NOMO-1 treated with DMSO at 0.1 percent for 48 hours (cell line): ENCODE measurements around the gene ZNF226.
"Not testable (repeated sequence)": the region's sequence is repeated elsewhere in the genome, so short reads cannot be mapped to it uniquely, and the experiment has no call there.

Source experiments
- DNase-seq: peaks from one replicate; lab custom pipeline; 2025; ENCODE audit not compliant: unreplicated experiment; lab: John Stamatoyannopoulos, UW

ZNF226 gene

DNA sequence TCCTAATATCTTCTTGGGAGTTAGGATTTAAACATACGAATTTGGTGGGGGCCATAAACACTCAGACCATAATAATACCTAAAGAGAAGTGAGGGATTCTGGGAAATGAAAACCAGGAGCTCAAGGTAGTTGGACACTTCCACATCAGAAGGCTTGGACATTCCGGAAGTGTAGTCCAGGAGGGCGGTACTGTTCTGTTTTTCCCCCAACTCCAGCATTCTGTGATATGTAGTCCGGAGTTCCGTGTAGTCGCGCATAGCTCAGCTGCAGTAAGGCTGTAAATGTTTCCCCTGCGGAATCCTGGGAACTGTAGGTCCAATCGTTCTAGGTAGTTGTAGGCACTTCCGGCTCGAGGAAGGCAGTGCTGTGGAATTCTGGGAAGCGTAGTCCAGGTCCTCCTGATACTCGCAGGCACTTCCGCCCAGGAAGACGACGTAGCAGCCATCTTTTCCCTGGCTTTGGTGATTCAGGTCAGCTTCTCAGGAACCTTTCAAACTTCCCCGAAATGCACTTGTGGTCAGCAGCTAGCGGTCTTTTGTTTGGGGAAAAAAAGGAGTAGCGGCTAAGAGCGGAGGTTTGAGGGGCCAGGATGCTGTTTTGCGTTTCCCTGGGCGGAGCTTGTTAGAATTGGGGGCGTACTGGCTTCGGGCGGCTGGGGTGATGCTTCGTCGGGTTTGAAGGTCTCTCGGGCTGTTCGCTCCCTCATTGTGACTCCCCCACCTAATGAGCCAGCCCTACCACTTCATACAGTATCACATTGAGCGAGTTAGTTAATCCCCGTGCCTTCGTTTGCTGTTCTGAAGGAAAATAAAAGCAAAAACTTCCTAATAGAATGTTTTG is at the start of gene ZNF226:
TSS of gene ZNF226 (plus strand) at position 428 of the 840 bp plus-strand sequence. CDS start 4,981 bp downstream, outside the sequence.
- DNase-seq = peak; percentile 97

DNA sequence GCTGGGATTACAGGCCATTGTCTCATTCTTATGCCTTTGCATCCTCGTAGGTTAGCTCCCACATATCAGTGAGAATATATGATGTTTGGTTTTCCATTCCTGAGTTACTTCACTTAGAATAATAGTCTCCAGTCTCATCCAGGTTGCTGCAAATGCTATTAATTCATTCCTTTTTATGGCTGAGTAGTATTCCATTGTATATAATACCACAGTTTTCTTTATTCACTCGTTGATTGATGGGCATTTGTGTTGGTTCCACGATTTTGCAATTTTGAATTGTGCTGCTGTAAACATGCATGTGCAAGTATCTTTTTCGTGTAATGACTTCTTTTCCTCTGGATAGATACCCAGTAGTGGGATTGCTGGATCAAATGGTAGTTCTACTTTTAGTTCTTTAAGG is 43.7 kb upstream of the ZNF226 start:
- not testable (repeated sequence) for DNase-seq

DNA sequence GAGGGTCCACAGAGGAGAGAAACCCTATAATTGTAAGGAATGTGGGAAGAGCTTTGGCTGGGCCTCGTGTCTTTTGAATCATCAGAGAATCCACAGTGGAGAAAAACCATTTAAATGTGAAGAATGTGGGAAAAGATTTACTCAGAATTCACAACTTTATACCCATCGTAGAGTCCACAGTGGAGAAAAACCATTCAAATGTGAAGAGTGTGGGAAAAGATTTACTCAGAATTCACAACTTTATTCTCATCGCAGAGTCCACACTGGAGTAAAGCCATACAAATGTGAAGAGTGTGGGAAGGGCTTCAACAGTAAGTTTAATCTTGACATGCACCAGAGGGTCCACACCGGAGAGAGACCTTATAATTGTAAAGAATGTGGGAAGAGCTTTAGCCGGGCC is 32.9 kb upstream of the ZNF226 start:
- no peak for DNase-seq

DNA sequence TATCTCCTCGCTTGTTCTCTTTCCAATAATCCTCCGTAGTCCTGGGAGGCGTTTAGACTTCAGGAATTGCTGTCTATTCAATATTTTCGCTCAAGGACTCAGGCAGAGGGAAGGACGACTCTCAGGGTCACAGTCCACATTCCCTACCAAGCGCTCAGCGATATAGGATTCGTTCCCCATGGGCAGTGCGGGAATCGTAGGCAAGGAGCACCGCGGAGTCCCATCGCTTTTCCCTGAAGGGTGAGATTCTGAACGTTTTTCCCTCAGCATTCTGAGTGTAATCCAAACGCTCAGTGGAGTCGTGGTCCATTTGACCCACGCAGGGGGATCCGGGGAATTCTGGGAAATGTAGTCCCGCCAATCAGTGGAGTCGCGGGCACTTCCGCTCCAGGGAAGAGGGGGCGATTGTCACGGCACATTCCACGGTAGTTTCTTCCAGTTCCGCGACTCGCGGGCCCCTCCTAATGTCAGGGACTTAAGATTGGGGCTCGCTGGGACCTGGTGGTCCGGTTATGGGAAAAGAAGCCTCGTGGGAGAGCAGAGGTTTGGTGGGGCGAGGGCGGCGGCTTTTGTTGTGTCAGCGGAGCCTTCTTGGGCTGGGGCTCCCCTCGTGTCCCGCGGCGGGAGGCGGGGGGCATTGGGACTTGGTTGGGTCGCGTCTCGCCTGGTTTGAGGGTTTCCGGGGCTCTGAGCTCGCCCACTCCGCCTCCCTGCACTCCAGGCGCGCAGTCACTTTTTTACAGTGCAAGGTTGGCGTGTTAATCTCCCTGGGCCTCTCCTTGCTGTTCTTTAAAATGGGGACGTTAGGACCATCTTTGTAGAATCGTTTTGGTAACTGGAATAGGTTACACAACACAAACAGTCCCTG is 23.5 kb upstream of the ZNF226 start, which contains the start of gene ZNF234:
TSS of gene ZNF234 (plus strand) at position 364 of the 868 bp plus-strand sequence. CDS start 3,079 bp downstream, outside the sequence.
- DNase-seq = peak; percentile 45

DNA sequence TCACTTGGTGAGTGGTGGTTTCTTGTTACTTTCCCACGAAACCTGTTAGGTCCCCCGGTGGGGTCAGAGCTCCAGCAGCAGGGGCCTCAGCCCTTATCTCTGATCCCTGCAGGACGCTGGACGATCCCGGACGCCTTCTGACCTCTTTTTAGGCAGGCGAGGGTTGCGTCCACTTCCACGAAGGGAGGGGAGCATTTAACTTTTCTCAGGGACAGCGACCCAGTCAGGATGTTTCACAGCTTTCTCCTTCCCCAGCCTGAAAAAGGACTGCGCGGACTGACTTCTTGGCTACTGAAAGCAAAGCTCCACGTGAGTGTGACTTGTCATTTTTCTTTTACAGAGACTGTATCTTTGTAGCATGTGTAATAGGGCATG is 22.9 kb upstream of the ZNF226 start:
- no peak for DNase-seq

DNA sequence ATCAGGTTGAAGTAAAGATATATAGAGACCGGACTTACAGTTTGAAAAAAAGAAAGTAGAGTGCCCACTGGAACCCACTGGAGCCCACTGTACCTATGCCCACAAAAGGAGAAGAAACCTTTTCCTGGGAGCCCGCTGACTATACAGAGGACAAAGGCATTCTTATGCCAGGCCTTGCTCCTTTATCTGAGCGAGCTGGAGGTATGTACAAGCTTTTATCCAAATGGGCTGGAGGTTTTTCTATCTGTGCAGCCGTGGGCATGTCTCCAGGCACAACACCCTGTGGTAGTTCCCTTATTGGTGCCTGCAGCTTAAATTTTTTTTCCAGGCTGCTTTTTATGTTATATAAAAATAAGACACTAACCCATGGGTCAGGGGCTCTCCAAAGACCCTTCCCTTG is 15.1 kb upstream of the ZNF226 start:
- DNase-seq = no peak

DNA sequence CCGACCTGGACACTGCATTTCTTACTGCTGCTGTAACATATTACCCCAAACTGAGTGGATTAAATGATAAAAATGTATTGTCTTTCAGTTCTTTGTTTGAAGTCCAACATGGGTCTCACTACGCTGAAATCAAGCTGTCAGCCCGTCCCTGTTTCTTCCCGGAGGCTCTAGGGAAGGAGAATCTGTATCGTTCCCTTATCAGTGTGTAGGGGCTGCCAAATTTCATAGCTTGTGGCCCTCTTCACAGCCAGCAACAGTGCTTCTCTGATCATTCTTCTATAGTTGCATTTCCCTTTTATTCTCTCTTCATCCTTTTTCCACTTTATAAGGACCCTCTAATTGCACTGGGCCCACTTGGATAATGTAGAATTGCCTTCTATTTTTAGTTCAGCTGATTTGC is 13.4 kb upstream of the ZNF226 start:
- no peak for DNase-seq

DNA sequence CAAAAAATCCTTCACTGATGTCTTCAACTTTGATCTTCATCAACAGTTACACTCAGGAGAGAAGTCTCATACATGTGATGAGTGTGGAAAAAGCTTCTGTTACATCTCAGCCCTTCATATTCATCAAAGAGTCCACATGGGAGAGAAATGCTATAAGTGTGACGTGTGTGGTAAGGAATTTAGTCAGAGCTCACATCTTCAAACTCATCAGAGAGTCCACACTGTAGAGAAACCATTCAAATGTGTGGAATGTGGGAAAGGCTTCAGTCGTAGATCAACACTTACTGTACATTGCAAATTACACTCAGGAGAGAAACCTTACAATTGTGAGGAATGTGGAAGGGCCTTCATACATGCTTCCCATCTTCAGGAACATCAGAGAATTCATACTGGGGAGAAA is 8.4 kb upstream of the ZNF226 start:
- DNase-seq = no peak

DNA sequence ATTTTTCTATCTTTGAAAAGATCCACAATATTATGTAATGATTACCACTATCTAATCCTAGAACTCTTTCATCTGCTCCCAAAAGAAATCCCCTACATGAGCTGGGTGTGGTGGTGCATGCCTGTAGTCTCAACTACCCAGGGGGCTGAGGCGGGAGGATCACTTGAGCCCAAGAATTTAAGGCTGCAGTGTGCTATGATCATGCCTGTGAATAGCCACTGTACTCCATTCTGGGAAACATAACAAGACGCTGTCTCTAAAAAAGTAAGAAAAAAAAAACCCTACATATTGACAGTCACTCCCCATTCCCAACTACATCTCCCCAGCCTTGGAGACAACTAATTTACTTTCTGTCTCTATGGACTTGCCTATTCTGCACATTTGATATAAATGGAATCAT is 1.1 kb upstream of the ZNF226 start:
- no peak for DNase-seq

DNA sequence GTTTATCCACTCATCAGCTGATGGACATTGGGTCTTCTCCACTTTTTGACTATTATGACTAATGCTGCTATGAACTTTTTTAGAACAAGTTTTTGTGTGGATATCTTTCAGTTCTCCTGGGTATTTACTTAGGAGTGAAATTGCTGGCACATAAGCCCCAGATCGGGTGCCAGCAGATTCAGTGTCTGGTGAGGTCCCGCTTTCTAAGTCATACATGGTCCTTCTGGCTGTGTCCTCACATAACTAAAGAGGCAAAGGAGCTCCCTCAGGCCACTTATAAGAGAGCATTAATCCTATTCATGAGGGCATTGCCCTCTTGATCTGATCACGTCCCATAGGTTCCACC is 600 bp upstream of the ZNF226 start:
- no peak for DNase-seq

DNA sequence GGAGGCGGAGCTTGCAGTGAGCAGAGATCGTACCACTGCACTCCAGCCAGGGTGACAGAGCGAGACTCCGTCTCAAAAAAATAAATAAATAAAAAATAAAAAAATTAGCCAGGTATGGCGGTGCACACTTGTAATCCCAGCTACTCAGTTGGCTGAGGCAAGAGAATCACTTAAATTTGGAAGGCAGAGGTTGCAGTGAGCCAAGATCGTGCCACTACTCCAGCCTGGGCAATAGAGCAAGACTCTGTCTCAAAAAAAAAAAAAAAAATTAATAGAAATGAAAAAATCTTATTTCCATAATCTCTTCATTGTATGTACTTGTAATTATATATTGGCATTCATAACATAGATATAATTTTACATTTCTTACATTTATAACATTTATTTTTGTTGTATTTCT is 5.8 kb downstream of the ZNF226 start:
- DNase-seq = not testable (repeated sequence)

DNA sequence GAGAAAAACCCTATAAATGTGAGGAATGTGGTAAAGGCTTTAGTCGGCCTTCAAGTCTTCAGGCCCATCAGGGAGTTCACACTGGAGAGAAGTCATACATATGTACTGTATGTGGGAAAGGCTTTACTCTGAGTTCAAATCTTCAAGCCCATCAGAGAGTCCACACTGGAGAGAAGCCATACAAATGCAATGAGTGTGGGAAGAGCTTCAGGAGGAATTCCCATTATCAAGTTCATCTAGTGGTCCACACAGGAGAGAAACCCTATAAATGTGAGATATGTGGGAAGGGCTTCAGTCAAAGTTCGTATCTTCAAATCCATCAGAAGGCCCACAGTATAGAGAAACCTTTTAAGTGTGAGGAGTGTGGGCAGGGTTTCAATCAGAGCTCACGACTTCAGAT is 11.7 kb downstream of the ZNF226 start:
- DNase-seq = no peak

DNA sequence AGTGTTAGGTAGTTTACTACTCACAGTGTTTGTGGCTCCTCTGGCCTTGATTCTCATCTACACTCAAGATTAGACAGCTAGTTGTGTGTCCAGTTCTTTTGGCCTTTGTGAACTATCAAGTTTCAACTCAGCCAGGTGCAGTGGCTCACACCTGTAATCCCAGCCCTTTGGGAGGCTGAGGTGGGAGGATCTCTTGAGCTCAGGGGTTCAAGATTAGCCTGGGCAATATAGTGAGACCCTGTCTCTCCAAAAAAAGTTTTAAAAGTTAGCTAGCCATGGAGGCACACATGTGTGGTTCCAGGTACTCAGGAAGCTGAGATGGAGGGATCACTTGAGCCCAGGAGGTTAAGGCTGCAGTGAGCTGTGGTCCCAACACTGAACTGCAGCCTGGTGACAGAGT is 16.1 kb downstream of the ZNF226 start:
- DNase-seq = no peak

DNA sequence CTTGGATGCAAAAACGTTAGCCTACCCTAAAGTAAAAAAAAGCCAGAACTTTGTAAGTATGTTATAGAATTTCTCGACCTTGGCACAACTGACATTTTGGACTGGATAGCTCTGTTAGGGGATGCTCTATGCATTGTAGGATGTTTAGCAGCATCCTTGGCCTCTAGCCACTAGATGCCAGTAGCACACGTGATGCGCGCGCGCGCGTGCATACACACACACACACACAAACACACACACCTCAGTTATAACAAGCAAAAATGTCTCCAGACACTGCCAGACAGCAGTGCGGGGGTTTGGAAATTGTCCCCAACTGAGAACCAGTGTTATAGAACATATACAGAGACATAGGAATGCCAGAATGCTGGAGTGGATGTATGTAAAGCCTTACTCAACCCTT is 17.2 kb downstream of the ZNF226 start:
- DNase-seq = no peak

DNA sequence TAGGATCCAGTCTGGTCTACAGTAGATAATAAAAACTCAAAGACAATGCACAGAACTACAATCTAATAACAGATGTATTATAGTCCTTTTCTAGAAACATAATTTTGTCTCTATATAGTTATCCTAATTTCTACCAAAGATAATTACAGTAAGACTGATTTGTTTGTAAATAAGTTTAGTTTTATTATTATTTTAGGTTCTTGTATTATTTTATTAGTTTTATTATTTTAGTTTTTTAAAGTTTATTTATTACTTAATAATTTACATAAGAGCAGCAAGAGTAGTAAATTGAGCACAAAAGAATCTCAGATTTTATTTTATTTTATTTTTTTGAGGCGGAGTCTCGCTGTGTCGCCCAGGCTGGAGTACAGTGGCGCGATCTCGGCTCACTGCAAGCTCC is 25.1 kb downstream of the ZNF226 start:
- no peak for DNase-seq

DNA sequence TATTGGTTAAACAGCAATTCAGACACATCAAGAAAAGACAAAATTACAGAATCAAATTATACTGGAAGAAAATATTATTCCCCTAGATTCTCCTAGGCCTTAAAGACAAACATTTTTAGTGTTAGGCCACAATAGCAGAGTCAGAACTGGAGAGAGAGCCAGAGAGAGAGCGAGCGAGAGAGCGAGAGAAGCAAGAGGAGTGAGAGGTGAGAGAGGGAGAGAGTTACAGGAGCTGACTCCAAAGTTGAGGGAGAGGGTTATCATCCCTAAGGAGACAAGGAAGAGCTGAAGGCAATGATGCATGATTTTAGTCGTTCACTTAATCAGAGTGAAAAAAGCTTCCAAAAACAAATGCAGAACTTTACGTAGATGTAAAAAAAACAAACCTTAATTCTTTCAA is 27.2 kb downstream of the ZNF226 start:
- no peak for DNase-seq

DNA sequence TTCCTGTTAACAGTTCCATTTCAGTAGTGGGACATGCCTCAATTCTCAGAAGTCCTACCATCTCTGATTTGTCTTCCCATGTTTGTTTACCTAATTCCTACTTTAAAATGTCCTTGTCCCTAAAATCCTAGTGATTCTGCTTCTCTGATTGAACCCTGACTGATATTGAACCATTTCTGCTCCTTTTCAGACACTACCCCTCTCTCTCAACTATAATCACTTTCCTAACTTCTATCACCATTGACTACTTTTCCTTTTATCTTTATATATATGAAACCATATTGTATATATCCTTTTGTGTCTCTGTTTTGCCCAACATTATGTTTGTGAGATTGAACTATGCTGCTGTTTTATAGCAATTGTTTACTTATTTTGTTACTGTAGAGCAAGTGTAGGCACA is 31.9 kb downstream of the ZNF226 start:
- no peak for DNase-seq

DNA sequence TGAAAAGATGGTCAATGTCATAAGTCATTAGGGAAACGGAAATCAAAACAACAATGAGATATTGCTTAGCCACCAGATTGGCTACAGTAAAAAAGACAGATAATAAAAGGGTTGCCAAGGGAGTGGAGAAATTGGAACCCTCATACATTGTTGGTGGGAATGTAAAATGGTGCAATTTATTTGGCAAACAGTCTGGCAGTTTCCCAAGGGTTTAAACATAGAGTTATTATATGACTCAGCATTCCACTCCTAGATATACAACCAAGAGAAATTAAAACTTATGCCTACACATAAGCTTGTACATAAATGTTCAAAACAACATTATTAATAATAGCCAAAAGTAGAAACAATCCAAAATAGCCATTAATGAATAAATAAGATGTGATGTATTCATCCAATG is 37.6 kb downstream of the ZNF226 start:
- no peak for DNase-seq

DNA sequence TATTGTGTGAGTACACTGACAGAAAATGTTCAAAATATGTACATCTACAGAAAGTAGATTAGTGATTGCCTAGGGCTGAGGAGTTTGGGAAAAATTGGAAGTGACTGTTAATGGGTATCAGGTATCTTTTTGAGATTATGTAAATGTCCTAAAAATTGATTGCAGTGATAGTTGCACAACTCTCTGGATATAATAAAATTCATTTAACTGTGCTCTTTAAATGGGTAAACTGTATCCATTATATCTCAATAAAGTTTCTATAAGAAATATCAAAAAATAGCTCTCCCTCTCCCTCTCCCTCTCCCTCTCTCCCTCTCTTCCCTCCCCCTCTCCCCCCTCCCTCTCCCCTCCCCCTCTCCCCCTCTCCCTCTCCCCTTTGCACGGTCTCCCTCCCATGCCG is 38.1 kb downstream of the ZNF226 start:
- no peak for DNase-seq

DNA sequence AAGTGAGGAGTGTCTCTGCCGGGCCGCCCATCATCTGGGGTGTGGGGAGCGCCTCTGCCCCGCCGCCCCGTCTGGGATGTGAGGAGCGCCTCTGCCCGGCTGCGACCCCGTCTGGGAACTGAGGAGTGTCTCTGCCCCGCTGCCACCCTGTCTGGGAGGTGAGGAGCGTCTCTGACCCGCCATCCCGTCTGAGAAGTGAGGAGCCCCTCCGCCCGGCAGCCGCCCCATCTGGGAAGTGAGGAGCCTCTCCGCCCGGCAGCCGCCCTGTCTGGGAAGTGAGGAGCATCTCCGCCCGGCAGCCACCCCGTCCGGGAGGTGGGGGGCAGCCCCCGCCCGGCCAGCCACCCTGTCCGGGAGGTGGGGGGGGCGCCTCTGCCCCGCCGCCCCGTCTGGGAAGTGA is 39.0 kb downstream of the ZNF226 start:
- not testable (repeated sequence) for DNase-seq

DNA sequence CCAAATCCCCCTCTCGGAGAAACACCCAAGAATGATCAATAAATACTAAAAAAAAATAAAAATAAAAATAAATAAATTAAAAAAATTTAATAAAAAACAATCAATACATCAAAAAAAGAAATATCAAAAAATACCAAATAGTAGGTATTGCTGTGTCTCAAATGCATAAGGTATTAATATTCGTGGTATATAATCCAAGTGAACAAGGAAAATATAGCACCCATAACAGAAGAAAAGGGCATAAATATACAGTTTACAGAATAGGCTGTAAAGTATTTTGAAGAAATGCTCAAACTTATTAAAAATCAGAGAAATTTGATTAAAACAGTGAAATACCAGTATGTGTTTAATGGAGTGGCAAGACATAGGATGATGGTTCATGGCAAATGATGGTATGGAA is 39.9 kb downstream of the ZNF226 start:
- no peak for DNase-seq

DNA sequence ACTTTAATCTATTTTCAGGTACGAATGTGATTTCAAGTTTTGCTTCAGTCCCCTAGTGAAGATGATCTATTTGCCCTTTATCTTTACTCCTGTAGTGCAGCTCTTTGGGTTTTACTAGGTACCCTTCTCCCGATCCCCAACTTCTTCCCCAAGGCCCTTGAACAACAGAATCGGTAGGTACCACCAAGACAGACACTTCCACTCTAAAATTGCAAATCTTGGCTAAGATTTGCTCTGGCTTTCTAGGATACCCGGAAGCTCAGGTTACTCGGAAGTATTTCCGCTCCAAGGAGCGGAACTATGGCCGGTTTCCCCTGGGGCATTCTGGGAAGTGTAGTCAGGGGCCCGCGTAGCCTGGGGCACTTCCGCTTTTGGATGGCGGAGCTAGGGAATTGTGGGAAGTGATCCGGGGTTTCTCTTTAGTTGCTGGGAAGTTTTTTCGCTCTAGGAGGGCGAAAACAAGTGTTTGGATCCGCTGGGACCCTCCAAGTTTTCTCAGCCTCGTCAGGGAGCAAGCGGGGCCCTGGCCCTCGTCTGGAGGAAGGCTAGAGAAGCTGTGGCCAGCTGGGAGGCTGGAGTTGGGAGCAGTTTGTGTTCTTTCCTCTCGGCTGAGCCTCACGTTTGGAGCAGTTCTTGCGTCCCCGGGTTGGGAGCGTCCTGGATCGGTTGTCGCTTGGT is 42.4 kb downstream of the ZNF226 start:
- peak; percentile 86 for DNase-seq
